ENCODE results near the gene ZNF79.

GRCh38 chr9:127491516-127491915, 67.3 kb downstream of the ZNF79 start:
- TF ChIP-seq REST (IDR thresholded peaks at IDR 0.05; ENCODE audit: low read depth) (no peak), CREB1 (IDR thresholded peaks at IDR 0.05; ENCODE audit: low read depth) (no peak), YY1 (IDR thresholded peaks at IDR 0.05; ENCODE audit: low read depth) (no peak), USF1 (IDR thresholded peaks at IDR 0.05) (no peak), EP300 (IDR thresholded peaks at IDR 0.05; ENCODE audit: borderline replicate concordance) (no peak)

All from Ishikawa (cell line).